ENCODE data around the gene IKBKE.

GRCh38 chr1:206495493-206496046, 25.3 kb downstream of the IKBKE start:
- TF ChIP-seq EZH2phosphoT487 (IDR thresholded peaks at IDR 0.05; ENCODE audit: insufficient read depth, low read depth) (no peak), EZH2 (IDR thresholded peaks at IDR 0.05; ENCODE audit: insufficient read depth, poor library complexity, severe bottlenecking) (no peak)
